ENCODE measurements around the gene POU4F3. TPM values are rescaled to one million over a fixed set of nuclear protein-coding genes. Genes with fewer than 3 reads are reported as not detected.

POU4F3 gene
- total and polyA plus RNA-seq, 2 experiments from 2014 or later: 0.15 TPM; not detected in 1

- no peaks in the 10 kb centered on the region for H3K27me3 ChIP-seq
- TF ChIP-seq CTCF (IDR thresholded peaks at IDR 0.05; ENCODE audit: low read depth, low read length): no peak
- H3K4me3 ChIP-seq: no peak overlapping the region
- no peaks in the 10 kb centered on the region for H3K9me3 ChIP-seq (ENCODE audit: low read depth)
- H3K27ac ChIP-seq: no peak overlapping the region
- no peaks in the 10 kb centered on the region for H3K4me1 ChIP-seq (ENCODE audit: low read depth)
- no peaks in the 10 kb centered on the region for H3K36me3 ChIP-seq
- DNase-seq (ENCODE audit: low read depth in 1 of 2, low spot score in 1 of 2): no peak
Observed at GRCh38 chr5:146313027-146313426, 25.6 kb upstream of the POU4F3 start.

- Histone ChIP-seq H3K4me1 (ENCODE audit: low read depth) (no peaks in the 10 kb centered on the region), H3K27ac (no peak overlapping the region), H3K4me3 (no peak overlapping the region), H3K36me3 (no peaks in the 10 kb centered on the region), H3K27me3 (peaks cover 14% of the 10 kb centered on the region), H3K9me3 (ENCODE audit: low read depth) (no peaks in the 10 kb centered on the region)
- TF ChIP-seq CTCF (IDR thresholded peaks at IDR 0.05; ENCODE audit: low read depth, low read length): no peak
- no peak for DNase-seq (ENCODE audit: low read depth in 1 of 2, low spot score in 1 of 2)
Observed at GRCh38 chr5:146321571-146321970, 17.1 kb upstream of the POU4F3 start.

- H3K27ac ChIP-seq: no peak overlapping the region
- H3K27me3 ChIP-seq: peaks cover 42% of the 10 kb centered on the region
- no peak for TF ChIP-seq CTCF (IDR thresholded peaks at IDR 0.05; ENCODE audit: low read depth, low read length)
- H3K9me3 ChIP-seq (ENCODE audit: low read depth): no peaks in the 10 kb centered on the region
- DNase-seq (ENCODE audit: low read depth in 1 of 2, low spot score in 1 of 2): no peak
- H3K4me3 ChIP-seq: no peak overlapping the region
- H3K4me1 ChIP-seq (ENCODE audit: low read depth): no peaks in the 10 kb centered on the region
- no peaks in the 10 kb centered on the region for H3K36me3 ChIP-seq
Observed at GRCh38 chr5:146327257-146327870, 11.3 kb upstream of the POU4F3 start.

- H3K27me3 ChIP-seq: peaks cover 45% of the 10 kb centered on the region
- no peak for TF ChIP-seq CTCF (IDR thresholded peaks at IDR 0.05; ENCODE audit: low read depth, low read length)
Observed at GRCh38 chr5:146327989-146328388, 10.7 kb upstream of the POU4F3 start.

GRCh38 chr5:146329697-146330096, 8.9 kb upstream of the POU4F3 start:
- H3K4me3 ChIP-seq: no peak overlapping the region
- DNase-seq (ENCODE audit: low read depth in 1 of 2, low spot score in 1 of 2): no peak
- no peak overlapping the region for H3K27ac ChIP-seq
- H3K9me3 ChIP-seq (ENCODE audit: low read depth): no peaks in the 10 kb centered on the region
- H3K36me3 ChIP-seq: no peaks in the 10 kb centered on the region
- no peak for TF ChIP-seq CTCF (IDR thresholded peaks at IDR 0.05; ENCODE audit: low read depth, low read length)
- H3K27me3 ChIP-seq: peaks cover 57% of the 10 kb centered on the region
- H3K4me1 ChIP-seq (ENCODE audit: low read depth): no peaks in the 10 kb centered on the region

More at GRCh38 chr5:146327989-146328388, 10.7 kb upstream of the POU4F3 start:
- no peak for DNase-seq (ENCODE audit: low read depth in 1 of 2, low spot score in 1 of 2)
- Histone ChIP-seq H3K36me3 (no peaks in the 10 kb centered on the region), H3K9me3 (ENCODE audit: low read depth) (no peaks in the 10 kb centered on the region), H3K4me3 (no peak overlapping the region), H3K27ac (no peak overlapping the region), H3K4me1 (ENCODE audit: low read depth) (no peaks in the 10 kb centered on the region)

Measured in cardiac muscle cell (in vitro differentiated cells and primary cell).